Measurements from ENCODE around the gene PARPBP. TPM values are rescaled to one million over a fixed set of nuclear protein-coding genes. Genes with fewer than 3 reads are reported as not detected.

PARPBP gene
- total and polyA plus RNA-seq, 2 of the 13 experiments (the other 11 are each of a cell fraction or from before 2014, with no cell fraction given) = 6.7 to 28.4 TPM

DNA sequence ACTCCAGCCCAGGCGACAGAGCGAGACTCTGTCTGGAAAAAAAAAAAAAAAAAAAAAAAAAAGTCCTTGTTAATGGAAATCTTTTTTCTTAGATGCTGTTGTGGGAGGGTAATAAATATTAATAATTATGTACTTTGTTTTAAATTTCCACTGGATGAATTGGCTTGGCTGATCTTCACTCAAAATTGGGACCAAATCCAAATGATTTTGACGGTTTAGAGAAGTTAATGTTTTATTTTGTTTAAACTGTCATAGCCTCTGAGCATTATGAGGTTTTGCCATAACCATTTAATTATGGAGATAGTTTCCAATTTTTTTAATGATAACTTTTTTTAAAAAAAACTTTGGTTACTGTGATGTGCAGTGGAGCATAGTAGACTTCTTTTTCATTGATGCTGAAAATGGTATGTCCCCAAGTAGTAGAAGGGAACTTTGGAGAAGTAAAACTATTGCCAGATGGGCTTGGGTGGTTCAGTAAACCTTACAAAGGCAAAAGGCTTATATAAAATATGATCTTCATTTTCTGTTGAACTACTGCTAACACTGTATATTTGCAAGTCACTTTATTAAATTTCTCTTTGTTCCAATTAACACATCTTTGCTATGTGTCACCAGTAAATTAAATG, 81.6 kb downstream of the PARPBP start (continued):
- TF ChIP-seq, protein P1, sequence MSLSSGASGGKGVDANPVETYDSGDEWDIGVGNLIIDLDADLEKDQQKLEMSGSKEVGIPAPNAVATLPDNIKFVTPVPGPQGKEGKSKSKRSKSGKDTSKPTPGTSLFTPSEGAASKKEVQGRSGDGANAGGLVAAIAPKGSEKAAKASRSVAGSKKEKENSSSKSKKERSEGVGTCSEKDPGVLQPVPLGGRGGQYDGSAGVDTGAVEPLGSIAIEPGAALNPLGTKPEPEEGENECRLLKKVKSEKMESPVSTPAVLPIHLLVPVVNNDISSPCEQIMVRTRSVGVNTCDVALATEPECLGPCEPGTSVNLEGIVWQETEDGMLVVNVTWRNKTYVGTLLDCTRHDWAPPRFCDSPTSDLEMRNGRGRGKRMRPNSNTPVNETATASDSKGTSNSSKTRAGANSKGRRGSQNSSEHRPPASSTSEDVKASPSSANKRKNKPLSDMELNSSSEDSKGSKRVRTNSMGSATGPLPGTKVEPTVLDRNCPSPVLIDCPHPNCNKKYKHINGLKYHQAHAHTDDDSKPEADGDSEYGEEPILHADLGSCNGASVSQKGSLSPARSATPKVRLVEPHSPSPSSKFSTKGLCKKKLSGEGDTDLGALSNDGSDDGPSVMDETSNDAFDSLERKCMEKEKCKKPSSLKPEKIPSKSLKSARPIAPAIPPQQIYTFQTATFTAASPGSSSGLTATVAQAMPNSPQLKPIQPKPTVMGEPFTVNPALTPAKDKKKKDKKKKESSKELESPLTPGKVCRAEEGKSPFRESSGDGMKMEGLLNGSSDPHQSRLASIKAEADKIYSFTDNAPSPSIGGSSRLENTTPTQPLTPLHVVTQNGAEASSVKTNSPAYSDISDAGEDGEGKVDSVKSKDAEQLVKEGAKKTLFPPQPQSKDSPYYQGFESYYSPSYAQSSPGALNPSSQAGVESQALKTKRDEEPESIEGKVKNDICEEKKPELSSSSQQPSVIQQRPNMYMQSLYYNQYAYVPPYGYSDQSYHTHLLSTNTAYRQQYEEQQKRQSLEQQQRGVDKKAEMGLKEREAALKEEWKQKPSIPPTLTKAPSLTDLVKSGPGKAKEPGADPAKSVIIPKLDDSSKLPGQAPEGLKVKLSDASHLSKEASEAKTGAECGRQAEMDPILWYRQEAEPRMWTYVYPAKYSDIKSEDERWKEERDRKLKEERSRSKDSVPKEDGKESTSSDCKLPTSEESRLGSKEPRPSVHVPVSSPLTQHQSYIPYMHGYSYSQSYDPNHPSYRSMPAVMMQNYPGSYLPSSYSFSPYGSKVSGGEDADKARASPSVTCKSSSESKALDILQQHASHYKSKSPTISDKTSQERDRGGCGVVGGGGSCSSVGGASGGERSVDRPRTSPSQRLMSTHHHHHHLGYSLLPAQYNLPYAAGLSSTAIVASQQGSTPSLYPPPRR (CRISPR knock-in tag; IDR thresholded peaks at IDR 0.05; ENCODE audit: borderline replicate concordance) = no peak
- TF ChIP-seq POGK (CRISPR knock-in tag; conservative IDR thresholded peaks at IDR 0.05) = no peak
- TF ChIP-seq GATA4 (IDR thresholded peaks at IDR 0.05; ENCODE audit: borderline replicate concordance, low read depth) = no peak
- TF ChIP-seq RARG (CRISPR knock-in tag; IDR thresholded peaks at IDR 0.05; ENCODE audit: low read depth) = no peak

DNA sequence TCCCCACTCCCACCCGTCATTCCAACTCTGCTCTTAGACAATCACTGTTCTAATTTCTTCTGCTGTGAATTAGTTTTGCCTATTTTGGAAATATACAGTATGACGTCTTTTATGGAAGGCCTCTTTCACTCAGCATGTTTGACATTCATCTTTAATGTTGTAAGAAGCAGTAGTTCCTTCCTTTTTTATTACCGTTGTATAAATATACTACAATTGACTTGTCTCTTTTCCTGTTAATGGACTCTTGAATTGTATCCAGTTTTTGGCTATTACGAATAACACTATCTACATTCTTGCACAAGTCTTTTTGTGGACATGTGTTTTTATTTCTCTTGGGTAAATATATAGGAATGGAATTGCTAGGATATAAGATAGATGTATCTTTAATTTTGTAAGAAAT, 82.6 kb downstream of the PARPBP start:
- WGBS (ENCODE audit: low lambda C conversion rate) = 96% methylated on average over 4 of the region's 4 CpGs
- no TSS peak for BruUV-seq (replicated peaks)
- no peak overlapping the region for H3K9ac ChIP-seq (ENCODE audit: insufficient read depth, low read depth, low read length)
- H3K36me3 ChIP-seq (replicated peaks in 1 of 2; ENCODE audit: control insufficient read depth in 1 of 2, insufficient read depth in 2 of 2, low read length in 2 of 2) = no peaks in the 10 kb centered on the region
- in situ Hi-C loops (cut with HindIII; ENCODE audit: extremely low pct_ligation_motif_present, low pct_unique_long_range_greater_than_20kb) = no loop called here
- no peaks in the 10 kb centered on the region for H3K79me2 ChIP-seq (ENCODE audit: insufficient read depth, low read length)
- no peak overlapping the region for H3K4me2 ChIP-seq (ENCODE audit: low read depth, low read length)
- H3K27me3 ChIP-seq (ENCODE audit: control insufficient read depth in 1 of 2, insufficient read depth in 2 of 2, low read length in 2 of 2) = no peaks in the 10 kb centered on the region
- H3K27ac ChIP-seq (ENCODE audit: extremely low read length, insufficient read depth, low read length) = no peak overlapping the region
- H3K4me3 ChIP-seq (replicated peaks in 1 of 3; ENCODE audit: insufficient read depth in 1 of 3, low read depth in 2 of 3, low read length in 3 of 3) = no peak overlapping the region
- FAIRE-seq (no peak), ATAC-seq (no peak), DNase-seq (ENCODE audit: low spot score) (no peak)
- no peaks in the 10 kb centered on the region for H3K9me3 ChIP-seq (ENCODE audit: low read length)
- POLR2A ChIA-PET = no interaction called here
- no peaks in the 10 kb centered on the region for H3K4me1 ChIP-seq (ENCODE audit: insufficient read depth, low read length)
- no peak overlapping the region for H2AFZ ChIP-seq (ENCODE audit: low read length)
- intact Hi-C loops (cut with micrococcal nuclease; ENCODE audit: unreplicated experiment) = no loop called here
- CTCF ChIA-PET (ENCODE audit: low intra/inter-chr PET ratio, low total read pairs) = no interaction called here
- no peaks in the 10 kb centered on the region for H4K20me1 ChIP-seq (ENCODE audit: insufficient read depth, low read length)
- no peak for TF ChIP-seq CENPX (CRISPR knock-in tag; IDR thresholded peaks at IDR 0.05)
- no peak for TF ChIP-seq ZNF512B (CRISPR knock-in tag; IDR thresholded peaks at IDR 0.05; ENCODE audit: borderline replicate concordance)
- TF ChIP-seq MATR3 (CRISPR knock-in tag; IDR thresholded peaks at IDR 0.05) = no peak
- TF ChIP-seq UBTF (CRISPR knock-in tag; IDR thresholded peaks at IDR 0.05) = no peak
- no peak for TF ChIP-seq BATF2 (CRISPR knock-in tag; IDR thresholded peaks at IDR 0.05)
